T-helper 2 cell (primary cell): Measurements from ENCODE around the gene PDZRN4.
"Not testable (repeated sequence)": the region's sequence is repeated elsewhere in the genome, so short reads cannot be mapped to it uniquely, and the experiment has no call there.

ENCODE experiments used
- DNase-seq, 5 experiments: peaks; one replicate each; pipeline versions ENCODE4 v3.0.0 to v3.0.0-alpha.2; 2012 to 2022

The PDZRN4 gene

GRCh38 chr12:41515953-41516352, 327.8 kb downstream of the PDZRN4 start:
- DNase-seq: no peak

DNA sequence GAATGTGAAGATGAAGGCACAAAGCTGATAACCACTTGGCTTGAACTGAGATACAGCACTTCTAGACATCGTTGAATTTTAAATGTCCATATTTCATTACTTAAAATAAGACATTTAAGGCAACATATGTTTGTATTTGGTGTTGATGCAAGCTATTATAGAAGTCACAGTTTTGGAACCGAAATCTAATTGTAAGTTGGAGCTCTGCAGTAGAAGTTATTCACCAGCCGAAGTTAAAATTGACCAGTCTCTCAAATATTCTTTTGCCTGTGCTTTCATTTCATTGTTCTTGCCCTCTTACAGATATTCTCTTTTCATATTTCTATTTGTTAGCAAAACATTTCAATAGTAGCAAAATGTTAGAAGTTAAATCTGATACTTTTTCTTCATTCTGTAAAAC, 332.7 kb downstream of the PDZRN4 start:
- no peak for DNase-seq

DNA sequence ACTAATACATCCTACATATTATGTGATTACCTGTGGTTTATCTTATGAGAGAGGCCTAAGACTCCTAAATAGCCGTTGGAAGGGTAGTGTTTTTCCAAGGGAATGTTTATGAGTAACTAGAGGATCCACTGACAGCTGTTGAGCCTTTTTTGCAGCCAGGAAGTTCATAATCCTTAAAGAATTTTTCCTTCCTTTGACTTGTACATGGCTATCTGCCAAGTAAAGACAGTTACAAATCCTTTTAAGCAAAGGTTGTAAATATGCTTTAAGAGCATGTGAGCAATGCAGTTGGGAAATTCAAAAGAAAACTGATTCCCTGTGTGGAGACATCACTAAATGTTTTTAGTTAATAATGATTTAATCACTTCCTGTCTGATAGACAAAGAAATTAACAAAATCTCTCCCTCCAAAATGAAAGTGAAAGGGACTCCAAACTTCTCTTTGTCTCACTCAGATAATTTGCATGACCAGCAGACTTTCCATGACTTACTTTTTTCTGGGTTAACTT, 333.8 kb downstream of the PDZRN4 start:
- DNase-seq: peak in 1 of 5 experiments; percentile 13

GRCh38 chr12:41527062-41527461, 338.9 kb downstream of the PDZRN4 start:
- DNase-seq: no peak

- DNase-seq: no peak
Measured at GRCh38 chr12:41527534-41528116, 339.5 kb downstream of the PDZRN4 start.

- DNase-seq: no peak
Measured at GRCh38 chr12:41528874-41529273, 340.8 kb downstream of the PDZRN4 start.

- no peak for DNase-seq
Measured at GRCh38 chr12:41530441-41530840, 342.3 kb downstream of the PDZRN4 start.

DNA sequence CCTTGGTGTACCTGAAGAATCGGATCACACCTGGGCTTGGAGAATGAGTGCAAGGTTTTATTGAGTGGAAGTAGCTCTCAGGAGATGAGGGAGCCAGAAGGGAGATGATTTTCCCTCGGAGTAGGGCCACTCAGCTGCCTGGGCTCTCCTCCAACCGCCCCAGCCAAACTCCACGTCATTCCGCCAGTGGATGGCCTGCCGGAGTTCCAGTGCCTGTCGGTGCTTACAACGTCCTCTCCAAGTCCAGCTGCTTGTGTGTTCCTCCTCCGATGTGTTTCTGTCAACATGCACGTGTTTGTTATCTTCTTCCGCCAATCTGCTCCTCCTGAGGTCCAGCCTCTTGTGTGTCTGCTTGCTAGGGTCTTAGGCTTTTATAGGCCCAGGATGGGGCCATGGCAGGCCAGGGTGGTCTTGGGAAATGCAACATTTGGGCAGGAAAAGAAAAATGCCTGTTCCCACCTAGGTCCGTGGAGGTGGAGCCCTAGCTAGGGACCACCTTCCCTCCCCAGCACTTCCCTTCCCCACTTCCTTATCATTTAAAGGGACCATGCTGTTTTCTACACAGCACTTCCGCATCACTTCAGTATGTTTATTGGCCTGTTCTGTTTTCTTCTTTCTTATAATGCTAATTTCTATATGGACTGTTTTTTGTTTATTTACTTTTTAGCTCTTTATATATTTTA, 343.2 kb downstream of the PDZRN4 start:
- no peak for DNase-seq

DNA sequence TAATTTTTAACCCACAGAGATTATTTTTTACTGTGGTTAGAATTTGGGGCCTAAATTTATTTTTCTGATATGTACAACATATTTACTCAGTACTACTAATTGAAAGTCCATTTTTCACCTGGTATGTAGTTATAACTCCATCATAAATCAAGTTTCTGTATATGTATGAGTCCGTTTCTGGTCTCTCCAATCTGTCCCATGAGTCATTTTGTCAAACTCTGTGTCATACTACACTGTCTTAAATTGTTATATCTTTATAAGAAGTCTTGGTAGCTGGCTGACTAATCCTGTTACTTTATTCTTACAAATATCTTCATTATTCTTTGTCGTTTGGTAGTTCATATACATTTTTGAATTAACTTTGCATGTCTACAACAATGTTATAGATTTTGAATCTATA, 344.0 kb downstream of the PDZRN4 start:
- DNase-seq: peak in 1 of 5 experiments; percentile 8

GRCh38 chr12:41536813-41537490, 348.8 kb downstream of the PDZRN4 start:
- DNase-seq: peak in 1 of 5 experiments; percentile 15

DNA sequence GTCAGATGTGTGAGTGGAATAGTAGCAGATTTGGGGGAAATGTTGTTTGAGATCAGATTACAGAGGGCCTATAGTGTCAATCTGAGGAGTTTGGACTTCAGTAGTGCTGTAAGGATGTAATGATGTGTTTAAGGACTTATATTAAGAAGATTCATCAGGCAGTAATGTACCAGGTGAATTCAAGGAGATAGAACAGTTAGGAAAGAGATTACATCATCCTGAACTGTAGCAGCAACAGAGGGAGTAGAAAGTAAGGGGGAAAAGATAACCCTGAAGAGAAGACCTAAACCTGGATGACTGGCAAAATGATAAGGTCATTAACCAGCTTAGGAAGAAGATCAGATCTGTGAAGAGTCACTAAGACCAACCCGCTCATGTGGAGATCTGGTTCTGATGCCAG, 349.4 kb downstream of the PDZRN4 start:
- DNase-seq: no peak

GRCh38 chr12:41545761-41546160, 357.6 kb downstream of the PDZRN4 start:
- no peak for DNase-seq

DNA sequence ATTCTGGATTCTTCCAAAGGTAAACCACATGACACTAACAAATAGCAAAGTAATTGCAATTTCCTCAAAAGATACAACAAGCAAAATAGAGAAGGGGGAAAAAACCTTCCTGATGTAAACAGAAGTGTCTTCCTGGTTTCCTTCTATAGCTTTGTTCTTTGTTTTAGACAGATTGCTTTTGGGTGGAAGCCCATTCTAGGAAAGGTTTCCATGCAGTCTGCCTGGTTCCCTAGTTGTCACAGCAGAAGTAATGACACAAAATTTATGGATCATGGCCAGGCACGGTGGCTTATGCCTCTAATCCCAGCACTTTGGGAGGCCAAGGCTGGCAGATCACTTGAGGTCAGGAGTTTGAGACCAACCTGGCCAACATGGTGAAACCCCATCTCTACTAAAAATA, 359.0 kb downstream of the PDZRN4 start:
- DNase-seq: not testable (repeated sequence)

- no peak for DNase-seq
Measured at GRCh38 chr12:41548926-41549325, 360.8 kb downstream of the PDZRN4 start.

DNA sequence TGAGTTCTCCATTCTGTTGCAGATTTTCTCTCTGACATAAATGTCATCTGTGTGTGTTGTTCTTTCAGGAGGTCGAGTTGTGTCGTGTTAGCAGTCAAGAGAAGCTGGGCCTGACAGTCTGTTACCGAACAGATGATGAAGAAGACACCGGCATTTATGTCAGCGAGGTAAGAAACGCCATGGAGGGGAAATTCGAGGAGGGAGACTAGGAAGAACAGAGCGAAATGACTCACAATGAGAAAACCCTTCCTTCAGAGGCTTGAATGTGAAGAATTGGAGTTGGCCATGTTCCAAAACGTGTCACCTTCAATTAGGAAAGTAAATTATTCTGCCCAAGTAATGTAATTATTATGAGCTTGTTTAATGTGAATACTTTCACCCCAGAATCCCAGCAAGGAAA, 364.5 kb downstream of the PDZRN4 start:
- no peak for DNase-seq

DNA sequence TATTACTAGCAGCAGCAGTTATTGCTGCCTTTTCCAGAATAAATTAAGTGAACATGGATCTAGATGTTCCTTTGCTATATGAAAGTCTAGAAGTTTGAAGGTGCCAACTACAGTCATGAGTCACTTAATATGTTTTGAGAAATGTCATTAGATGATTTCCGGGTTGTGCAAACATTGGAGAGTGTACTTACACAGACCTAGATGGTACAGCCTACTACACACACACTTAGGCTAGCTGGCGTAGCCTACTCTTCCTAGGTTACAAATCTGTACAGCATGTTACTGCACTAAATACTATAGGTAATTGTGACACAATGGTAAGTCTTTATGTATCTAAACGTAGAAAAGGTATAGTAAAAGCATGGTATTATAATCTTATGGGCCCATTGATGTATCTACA, 368.1 kb downstream of the PDZRN4 start:
- DNase-seq: no peak

DNA sequence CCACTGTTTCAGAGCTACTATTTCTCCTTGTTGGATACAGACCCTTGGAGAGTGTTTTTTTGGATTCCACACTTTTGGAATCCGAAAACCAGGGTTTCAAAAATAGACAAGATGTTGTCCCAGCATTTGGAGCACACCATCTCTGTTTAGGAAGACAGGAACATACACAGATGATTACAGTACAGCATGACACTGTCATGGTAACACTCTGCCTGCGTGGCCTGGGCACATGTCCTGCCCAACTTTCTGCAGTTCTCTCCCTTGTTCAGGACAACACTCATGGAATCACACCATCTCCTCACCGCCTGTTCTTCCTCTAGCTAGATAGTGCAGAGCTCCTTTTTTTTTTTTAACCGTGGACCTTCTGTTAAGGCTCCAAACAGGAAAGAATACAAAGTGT, 369.2 kb downstream of the PDZRN4 start:
- no peak for DNase-seq

DNA sequence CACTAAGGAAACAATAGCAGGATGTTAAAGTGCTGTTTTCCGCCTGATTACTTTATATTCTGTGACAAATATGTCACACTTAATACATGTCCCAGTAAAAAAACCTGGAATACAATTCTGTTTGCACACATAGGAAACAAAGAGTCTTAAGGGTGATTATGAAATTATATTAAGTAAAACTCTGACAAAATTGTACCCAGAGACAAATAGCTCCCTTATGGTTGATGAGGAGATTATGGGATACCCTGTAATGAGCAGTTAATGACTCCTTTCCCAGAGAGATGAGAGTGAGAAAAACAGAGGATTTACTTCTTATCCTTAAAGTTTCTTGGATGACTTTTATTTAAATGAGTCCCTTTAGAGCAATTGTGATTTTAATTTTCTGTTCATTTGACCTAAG, 370.6 kb downstream of the PDZRN4 start:
- DNase-seq: no peak

- no peak for DNase-seq
Measured at GRCh38 chr12:41563051-41563450, 374.9 kb downstream of the PDZRN4 start.

GRCh38 chr12:41564816-41565215, 376.7 kb downstream of the PDZRN4 start:
- DNase-seq: no peak

DNA sequence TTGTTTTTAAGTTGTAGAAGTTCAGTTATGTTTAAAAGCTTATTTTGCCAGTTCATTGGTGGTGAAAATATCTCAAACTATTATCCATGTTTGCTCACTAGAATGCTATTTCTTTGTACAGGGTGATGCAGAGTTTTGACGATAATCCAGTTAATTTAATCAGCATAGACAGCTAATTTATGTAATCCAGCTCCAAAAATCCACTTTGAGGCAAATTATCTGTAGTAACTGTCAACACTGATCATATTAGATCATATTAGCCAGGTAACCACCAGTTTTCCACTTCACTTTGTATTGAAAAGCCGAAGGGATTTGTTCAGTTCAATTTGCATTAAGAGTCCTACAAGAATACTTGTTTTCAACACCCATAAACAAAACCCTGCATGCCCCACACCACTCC, 378.6 kb downstream of the PDZRN4 start:
- no peak for DNase-seq

GRCh38 chr12:41573445-41573844, 385.3 kb downstream of the PDZRN4 start:
- DNase-seq: no peak

- DNase-seq: no peak
Measured at GRCh38 chr12:41576925-41577324, 388.8 kb downstream of the PDZRN4 start.

GRCh38 chr12:41577995-41578394, 389.9 kb downstream of the PDZRN4 start:
- DNase-seq: no peak
